Germinal center (tissue), 1 donor: ENCODE measurements around the gene SETSIP.
"Not testable (repeated sequence)": the region's sequence is repeated elsewhere in the genome, so short reads cannot be mapped to it uniquely, and the experiment has no call there.

ENCODE experiments used
- DNase-seq: peaks from one replicate; pipeline ENCODE4 v3.0.0; 2012; ENCODE audit warnings: mixed read lengths, low spot score

Gene SETSIP

GRCh38 chr1:92045766-92046495, 29.3 kb downstream of the SETSIP start:
- no peak for DNase-seq

- DNase-seq: no peak
Measured at GRCh38 chr1:92043621-92044020, 31.6 kb downstream of the SETSIP start.

DNA sequence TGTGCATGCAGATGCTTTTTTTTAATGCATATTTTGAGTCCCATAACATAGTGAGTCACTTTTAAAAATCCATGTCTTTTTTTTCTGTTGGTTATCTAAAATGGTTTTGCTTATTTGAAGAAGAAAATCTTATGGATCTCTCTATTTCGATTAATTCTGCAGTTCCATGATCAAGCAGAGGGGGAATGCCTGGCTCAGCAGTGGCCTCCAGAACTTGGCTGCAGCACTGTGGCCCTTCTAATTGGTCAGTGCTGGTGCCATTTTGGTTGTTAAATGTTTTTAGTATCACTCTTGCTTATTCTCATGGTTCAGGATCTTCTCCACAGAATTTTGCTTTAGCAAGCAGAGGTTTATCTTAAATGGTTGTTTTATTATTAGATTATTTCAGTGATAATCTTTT, 34.2 kb downstream of the SETSIP start:
- DNase-seq: no peak

DNA sequence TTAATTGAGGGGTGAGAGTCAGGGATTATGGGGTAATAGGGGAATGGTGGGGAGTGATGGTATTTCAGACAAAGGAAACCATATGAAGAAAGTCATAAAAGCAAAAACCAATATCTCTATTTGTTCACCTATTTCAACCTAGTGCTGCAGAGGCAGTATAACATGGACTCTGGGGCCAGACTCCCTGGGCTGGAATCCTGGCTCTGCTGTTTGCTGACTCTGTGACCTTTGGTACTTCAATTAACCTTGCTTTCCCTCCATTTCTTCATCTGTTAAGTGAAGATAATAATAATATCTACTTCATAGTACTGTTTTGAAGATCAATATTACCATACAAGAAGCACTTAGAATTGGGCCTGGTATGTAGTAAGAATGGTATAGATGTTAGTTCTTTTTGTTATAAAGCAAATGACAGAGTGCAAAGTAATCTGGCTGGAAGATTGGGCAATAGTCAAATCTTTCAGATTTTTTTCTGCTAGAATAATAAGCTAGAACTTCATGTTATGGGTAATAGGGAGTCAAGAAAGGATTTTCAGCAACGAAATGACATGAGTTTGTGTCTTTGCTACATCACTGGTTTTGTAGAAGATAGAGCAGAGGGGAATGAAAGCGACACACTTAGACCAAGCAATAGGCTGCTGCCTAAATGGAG, 36.4 kb downstream of the SETSIP start:
- no peak for DNase-seq

DNA sequence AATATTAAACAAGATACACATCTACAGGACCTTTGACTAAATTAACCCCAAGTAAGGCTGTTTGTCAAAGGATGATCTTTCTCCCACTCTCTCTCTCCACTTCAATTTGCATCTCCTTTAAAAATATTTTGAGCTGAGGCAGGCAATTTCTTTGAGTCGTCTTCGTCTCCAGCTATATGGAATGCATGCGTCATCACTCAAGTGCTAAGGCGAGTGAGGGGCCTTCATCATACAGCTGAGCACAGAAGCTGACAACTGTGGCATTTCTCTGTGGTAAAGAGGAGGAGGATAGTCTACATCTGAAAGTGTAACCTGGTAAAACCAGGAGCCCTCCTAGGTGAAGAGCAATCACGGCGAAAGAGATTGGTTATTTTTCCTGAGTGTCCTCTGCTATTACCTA, 37.8 kb downstream of the SETSIP start:
- DNase-seq: no peak

GRCh38 chr1:92031281-92032110, 43.7 kb downstream of the SETSIP start:
- no peak for DNase-seq

- DNase-seq: no peak
Measured at GRCh38 chr1:92030656-92031107, 44.5 kb downstream of the SETSIP start.

DNA sequence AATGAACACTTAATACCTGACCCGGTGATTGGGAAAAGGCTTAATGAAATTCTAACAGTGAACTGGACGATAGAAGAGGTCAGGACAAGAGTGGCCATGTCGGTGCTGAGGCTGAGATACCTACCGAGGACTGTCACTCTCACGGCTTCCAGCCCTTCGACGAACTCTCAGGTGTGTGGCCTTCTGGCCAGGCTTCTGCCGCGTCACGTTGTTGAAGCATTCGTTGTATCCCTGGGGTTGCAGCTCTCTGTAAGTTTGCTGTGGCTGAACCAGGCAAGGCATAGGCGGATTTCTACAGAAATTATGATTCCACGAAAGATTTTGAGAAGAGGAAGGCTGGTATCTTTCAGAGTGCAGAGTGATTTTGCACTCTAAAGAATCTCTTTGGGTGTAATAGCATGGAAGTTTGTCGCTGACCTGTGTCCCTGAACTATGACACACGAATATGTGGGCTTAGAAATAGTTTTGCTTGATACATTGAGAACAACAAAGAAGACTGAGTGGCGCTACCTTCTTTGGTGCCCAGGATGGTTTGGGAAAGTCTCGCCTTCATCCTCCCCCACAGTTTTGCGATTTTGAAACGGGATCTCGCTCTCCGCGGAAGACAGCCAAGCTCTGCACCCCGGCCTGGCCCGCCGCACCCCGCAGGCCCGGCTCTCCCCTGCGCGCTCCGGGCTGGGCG, 45.8 kb downstream of the SETSIP start:
- DNase-seq: no peak

GRCh38 chr1:92026806-92027205, 48.4 kb downstream of the SETSIP start:
- no peak for DNase-seq

DNA sequence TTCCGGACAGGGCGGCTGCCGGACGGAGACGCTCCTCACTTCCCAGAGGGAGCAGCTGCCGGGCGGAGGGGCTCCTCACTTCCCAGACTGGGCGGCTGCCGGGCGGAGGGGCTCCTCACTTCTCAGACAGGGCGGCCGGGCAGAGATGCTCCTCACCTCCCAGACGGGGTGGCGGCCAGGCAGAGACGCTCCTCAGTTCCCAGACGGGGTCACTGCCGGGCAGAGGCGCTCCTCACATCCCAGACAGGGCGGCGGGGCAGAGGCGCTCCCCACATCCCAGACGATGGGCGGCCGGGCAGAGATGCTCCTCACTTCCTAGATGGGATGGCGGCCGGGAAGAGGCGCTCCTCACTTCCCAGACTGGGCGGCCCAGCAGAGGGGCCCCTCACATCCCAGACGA, 49.2 kb downstream of the SETSIP start:
- DNase-seq: not testable (repeated sequence)
